ENCODE results near the gene ADAMTS15. TPM values are rescaled to one million over a fixed set of nuclear protein-coding genes. Genes with fewer than 3 reads are reported as not detected.

Gene ADAMTS15
- total RNA-seq, 1 donor from 2014 or later: 81.6 TPM

DNA sequence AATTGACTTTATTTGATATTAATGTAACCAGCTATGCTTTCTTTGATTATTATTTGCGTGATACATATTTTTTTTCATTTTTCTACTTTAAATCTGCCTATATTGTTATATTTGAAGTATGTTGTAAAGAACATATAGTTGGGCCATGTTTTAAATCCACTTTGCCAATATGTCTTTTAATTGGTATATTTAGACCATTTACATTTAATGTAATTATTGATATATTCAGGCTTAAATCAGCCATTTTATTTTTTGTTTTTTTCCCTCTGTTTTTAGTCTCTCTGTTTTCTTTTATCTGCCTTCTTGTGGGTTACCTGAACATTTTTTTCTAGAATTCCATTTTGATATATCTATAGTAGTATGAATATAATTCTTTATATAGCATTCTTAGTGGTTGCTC, 55.9 kb downstream of the ADAMTS15 start:
- H3K4me1 Mint-ChIP-seq (ENCODE audit: unreplicated experiment): peaks cover 8% of the 10 kb centered on the region
- H3K27me3 Mint-ChIP-seq (ENCODE audit: unreplicated experiment): no peaks in the 10 kb centered on the region
- H3K36me3 Mint-ChIP-seq (ENCODE audit: unreplicated experiment): peaks cover 24% of the 10 kb centered on the region
- H3K27ac Mint-ChIP-seq (ENCODE audit: unreplicated experiment): no peak overlapping the region
- peaks cover 20% of the 10 kb centered on the region for H3K9me3 Mint-ChIP-seq (ENCODE audit: unreplicated experiment)
- TF ChIP-seq, protein P1, sequence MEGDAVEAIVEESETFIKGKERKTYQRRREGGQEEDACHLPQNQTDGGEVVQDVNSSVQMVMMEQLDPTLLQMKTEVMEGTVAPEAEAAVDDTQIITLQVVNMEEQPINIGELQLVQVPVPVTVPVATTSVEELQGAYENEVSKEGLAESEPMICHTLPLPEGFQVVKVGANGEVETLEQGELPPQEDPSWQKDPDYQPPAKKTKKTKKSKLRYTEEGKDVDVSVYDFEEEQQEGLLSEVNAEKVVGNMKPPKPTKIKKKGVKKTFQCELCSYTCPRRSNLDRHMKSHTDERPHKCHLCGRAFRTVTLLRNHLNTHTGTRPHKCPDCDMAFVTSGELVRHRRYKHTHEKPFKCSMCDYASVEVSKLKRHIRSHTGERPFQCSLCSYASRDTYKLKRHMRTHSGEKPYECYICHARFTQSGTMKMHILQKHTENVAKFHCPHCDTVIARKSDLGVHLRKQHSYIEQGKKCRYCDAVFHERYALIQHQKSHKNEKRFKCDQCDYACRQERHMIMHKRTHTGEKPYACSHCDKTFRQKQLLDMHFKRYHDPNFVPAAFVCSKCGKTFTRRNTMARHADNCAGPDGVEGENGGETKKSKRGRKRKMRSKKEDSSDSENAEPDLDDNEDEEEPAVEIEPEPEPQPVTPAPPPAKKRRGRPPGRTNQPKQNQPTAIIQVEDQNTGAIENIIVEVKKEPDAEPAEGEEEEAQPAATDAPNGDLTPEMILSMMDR (IDR thresholded peaks at IDR 0.05): no peak
- DNase-seq (ENCODE audit: extremely low spot score, unreplicated experiment): no peak
- no peak overlapping the region for H3K4me3 Mint-ChIP-seq (ENCODE audit: unreplicated experiment)

DNA sequence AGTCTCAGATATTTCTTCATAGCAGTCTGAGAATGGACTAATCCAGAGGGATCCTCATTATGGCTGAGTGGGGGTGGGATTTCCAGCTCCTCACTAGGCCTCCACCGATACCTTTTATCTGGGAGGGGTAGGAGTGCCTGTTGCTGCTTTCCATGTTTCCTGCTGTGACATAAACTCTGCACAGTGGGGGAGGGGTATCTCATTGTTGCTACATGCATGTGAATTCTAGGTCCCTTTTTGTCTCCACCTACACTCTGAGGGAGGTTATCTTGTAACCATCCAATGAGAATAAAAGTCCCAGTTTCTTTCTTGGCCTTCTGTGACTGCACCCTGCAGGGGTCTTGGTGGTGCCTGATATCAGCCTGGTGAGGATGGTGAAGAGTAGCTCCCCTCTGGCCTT, 60.5 kb downstream of the ADAMTS15 start:
- TF ChIP-seq, protein P1 (IDR thresholded peaks at IDR 0.05): no peak
- Mint-ChIP-seq H3K36me3 (ENCODE audit: unreplicated experiment) (peaks cover 17% of the 10 kb centered on the region), H3K4me1 (ENCODE audit: unreplicated experiment) (peaks cover 19% of the 10 kb centered on the region), H3K9me3 (ENCODE audit: unreplicated experiment) (peaks cover 11% of the 10 kb centered on the region), H3K4me3 (ENCODE audit: unreplicated experiment) (no peak overlapping the region), H3K27ac (ENCODE audit: unreplicated experiment) (no peak overlapping the region), H3K27me3 (ENCODE audit: unreplicated experiment) (no peaks in the 10 kb centered on the region)
- no peak for DNase-seq (ENCODE audit: extremely low spot score, unreplicated experiment)

DNA sequence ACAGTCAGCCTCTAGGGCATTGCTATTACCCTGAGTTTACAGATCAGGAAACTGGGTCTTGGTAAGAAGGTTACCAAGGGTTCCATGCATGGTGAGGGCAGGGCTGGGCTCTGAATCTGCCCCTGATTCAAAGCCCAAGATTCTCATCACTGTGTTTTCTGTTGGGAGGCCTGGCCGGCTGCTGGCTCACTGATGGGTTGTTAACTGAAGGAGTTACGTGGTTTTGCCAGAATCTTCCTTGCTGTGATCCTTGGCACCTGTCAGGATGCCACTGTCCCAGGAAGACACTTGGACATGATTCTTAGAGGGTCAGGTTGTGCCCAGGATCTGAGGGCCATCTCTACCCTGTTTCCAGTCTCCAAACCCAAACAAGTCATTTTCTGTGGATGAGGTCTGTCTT, 61.5 kb downstream of the ADAMTS15 start:
- TF ChIP-seq, protein P1 (IDR thresholded peaks at IDR 0.05): no peak
- DNase-seq (ENCODE audit: extremely low spot score, unreplicated experiment): no peak
- Mint-ChIP-seq H3K9me3 (ENCODE audit: unreplicated experiment) (peaks cover 7% of the 10 kb centered on the region), H3K36me3 (ENCODE audit: unreplicated experiment) (peaks cover 12% of the 10 kb centered on the region), H3K4me1 (ENCODE audit: unreplicated experiment) (peaks cover 19% of the 10 kb centered on the region), H3K4me3 (ENCODE audit: unreplicated experiment) (no peak overlapping the region), H3K27ac (ENCODE audit: unreplicated experiment) (peak overlapping the region; percentile 67), H3K27me3 (ENCODE audit: unreplicated experiment) (no peaks in the 10 kb centered on the region)

DNA sequence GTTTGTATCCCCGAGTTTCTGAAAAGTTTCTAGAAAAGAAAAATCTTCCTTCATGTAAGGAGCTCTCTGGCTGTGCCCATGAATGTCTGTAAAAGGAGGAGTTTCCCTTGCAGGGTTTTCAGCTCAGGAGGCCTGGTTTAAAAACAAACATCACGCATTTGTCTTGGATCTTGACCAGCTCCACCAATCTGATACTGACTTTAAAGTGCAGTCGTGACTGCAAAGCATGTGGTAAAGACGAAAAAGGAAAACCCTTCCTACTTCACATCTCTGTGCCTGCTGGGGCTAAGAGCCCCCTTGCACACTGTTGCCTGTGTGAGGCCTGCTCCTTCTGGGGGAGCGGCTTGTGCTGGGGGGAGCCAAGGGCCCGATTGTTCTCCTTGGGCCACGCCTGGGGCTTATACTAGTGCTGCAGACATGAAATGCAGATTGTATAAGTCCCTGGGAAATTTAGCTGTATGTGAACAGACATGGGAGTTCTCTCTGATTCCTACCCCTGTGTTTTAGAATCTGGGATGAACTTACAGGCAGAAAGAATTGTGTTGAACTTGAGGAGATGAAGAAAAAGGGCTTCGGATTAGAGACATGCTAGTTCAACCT, 62.1 kb downstream of the ADAMTS15 start:
- DNase-seq (ENCODE audit: extremely low spot score, unreplicated experiment): no peak
- TF ChIP-seq, protein P1 (IDR thresholded peaks at IDR 0.05): no peak
- Mint-ChIP-seq H3K4me3 (ENCODE audit: unreplicated experiment) (no peak overlapping the region), H3K9me3 (ENCODE audit: unreplicated experiment) (peaks cover 7% of the 10 kb centered on the region), H3K27me3 (ENCODE audit: unreplicated experiment) (no peaks in the 10 kb centered on the region), H3K4me1 (ENCODE audit: unreplicated experiment) (peaks cover 21% of the 10 kb centered on the region), H3K36me3 (ENCODE audit: unreplicated experiment) (peaks cover 8% of the 10 kb centered on the region), H3K27ac (ENCODE audit: unreplicated experiment) (peak overlapping the region; percentile 67)

DNA sequence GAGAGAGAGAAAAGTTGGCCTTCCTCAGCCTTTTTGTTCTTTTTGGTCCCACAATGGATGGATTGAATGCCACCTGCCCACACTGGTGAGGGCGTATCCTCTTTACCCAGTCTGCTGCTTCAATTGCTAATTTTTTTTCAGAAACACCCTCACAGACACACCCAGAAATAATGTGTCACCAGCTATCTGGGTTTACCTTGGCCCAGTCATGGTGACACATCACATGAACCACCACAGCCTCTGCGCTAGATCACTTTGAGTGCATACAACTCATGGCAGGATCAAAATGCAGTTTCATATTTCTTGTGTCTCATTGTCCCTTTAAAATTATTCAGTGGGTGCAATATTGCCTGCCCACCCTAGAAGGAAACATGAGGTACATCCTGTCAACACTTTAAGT, 63.3 kb downstream of the ADAMTS15 start:
- Mint-ChIP-seq H3K4me3 (ENCODE audit: unreplicated experiment) (no peak overlapping the region), H3K4me1 (ENCODE audit: unreplicated experiment) (peaks cover 27% of the 10 kb centered on the region), H3K36me3 (ENCODE audit: unreplicated experiment) (peaks cover 4% of the 10 kb centered on the region), H3K27ac (ENCODE audit: unreplicated experiment) (no peak overlapping the region), H3K27me3 (ENCODE audit: unreplicated experiment) (no peaks in the 10 kb centered on the region), H3K9me3 (ENCODE audit: unreplicated experiment) (peaks cover 7% of the 10 kb centered on the region)
- TF ChIP-seq, protein P1 (IDR thresholded peaks at IDR 0.05): no peak
- DNase-seq (ENCODE audit: extremely low spot score, unreplicated experiment): no peak

Data from osteocyte (in vitro differentiated cells).